ENCODE measurements around the gene SYK.

Gene SYK

GRCh38 chr9:90914196-90914595, 112.6 kb downstream of the SYK start:
- H2BK12ac ChIP-seq (ENCODE audit: low read length) = no peak overlapping the region
- no peaks in the 10 kb centered on the region for H3K9me3 ChIP-seq (ENCODE audit: insufficient read depth, low read depth, low read length)
- no peaks in the 10 kb centered on the region for H3K27me3 ChIP-seq (ENCODE audit: insufficient read depth, low read length)
- H2AK5ac ChIP-seq (ENCODE audit: low read length) = no peak overlapping the region
- no peaks in the 10 kb centered on the region for H3K36me3 ChIP-seq (ENCODE audit: control insufficient read depth in 1 of 2, insufficient read depth in 2 of 2, low read length in 2 of 2)
- DNase-seq = no peak
- H2AFZ ChIP-seq (ENCODE audit: insufficient read depth, low read length, poor library complexity) = no peak overlapping the region
- H2BK5ac ChIP-seq (ENCODE audit: low read depth, low read length, poor library complexity) = no peak overlapping the region
- no peak overlapping the region for H2BK120ac ChIP-seq (ENCODE audit: insufficient read depth, low read length, poor library complexity)
- no peak overlapping the region for H3K27ac ChIP-seq (ENCODE audit: low read depth, low read length)
- no peak overlapping the region for H4K91ac ChIP-seq (ENCODE audit: low read depth, low read length)
- H4K12ac ChIP-seq (ENCODE audit: low read depth, low read length) = no peak overlapping the region
- H4K8ac ChIP-seq (ENCODE audit: low read depth, low read length) = no peak overlapping the region
- H3K79me2 ChIP-seq (ENCODE audit: control insufficient read depth, insufficient read depth, low read length, poor library complexity) = no peaks in the 10 kb centered on the region
- no peak overlapping the region for H3K14ac ChIP-seq (ENCODE audit: low read length)
- H3K4me3 ChIP-seq (ENCODE audit: low read depth, low read length) = no peak overlapping the region
- H3K4ac ChIP-seq (ENCODE audit: low read depth, low read length) = no peak overlapping the region
- H3K9ac ChIP-seq (ENCODE audit: low read length) = no peak overlapping the region
- H3K4me2 ChIP-seq (ENCODE audit: low read length) = no peak overlapping the region
- H3K79me1 ChIP-seq (ENCODE audit: low read length) = no peaks in the 10 kb centered on the region
- no CpG with 5 or more reads among the region's 14 CpGs for WGBS (ENCODE audit: extremely low coverage, insufficient coverage, insufficient read length)
- no peak overlapping the region for H3K18ac ChIP-seq (ENCODE audit: low read length)
- no peaks in the 10 kb centered on the region for H3K4me1 ChIP-seq (ENCODE audit: control insufficient read depth in 1 of 2, insufficient read depth in 2 of 2, low read length in 2 of 2)
- H3K23ac ChIP-seq (ENCODE audit: low read length) = no peak overlapping the region

- H2AK5ac ChIP-seq (ENCODE audit: low read length) = no peak overlapping the region
- H2BK5ac ChIP-seq (ENCODE audit: low read depth, low read length, poor library complexity) = no peak overlapping the region
- H4K8ac ChIP-seq (ENCODE audit: low read depth, low read length) = no peak overlapping the region
- DNase-seq = peak; percentile 76 to 89
- H2BK120ac ChIP-seq (ENCODE audit: insufficient read depth, low read length, poor library complexity) = no peak overlapping the region
- no peak overlapping the region for H3K14ac ChIP-seq (ENCODE audit: low read length)
- no peak overlapping the region for H3K23ac ChIP-seq (ENCODE audit: low read length)
- no peaks in the 10 kb centered on the region for H3K4me1 ChIP-seq (ENCODE audit: control insufficient read depth in 1 of 2, insufficient read depth in 2 of 2, low read length in 2 of 2)
- H3K4ac ChIP-seq (ENCODE audit: low read depth, low read length) = no peak overlapping the region
- no peak overlapping the region for H3K18ac ChIP-seq (ENCODE audit: low read length)
- H3K79me2 ChIP-seq (ENCODE audit: control insufficient read depth, insufficient read depth, low read length, poor library complexity) = no peaks in the 10 kb centered on the region
- no peak overlapping the region for H4K12ac ChIP-seq (ENCODE audit: low read depth, low read length)
- H3K4me2 ChIP-seq (ENCODE audit: low read length) = no peak overlapping the region
- WGBS (ENCODE audit: extremely low coverage, insufficient coverage, insufficient read length) = no CpG with 5 or more reads among the region's 7 CpGs
- no peak overlapping the region for H4K91ac ChIP-seq (ENCODE audit: low read depth, low read length)
- no peak overlapping the region for H2BK12ac ChIP-seq (ENCODE audit: low read length)
- H3K27me3 ChIP-seq (ENCODE audit: insufficient read depth, low read length) = no peaks in the 10 kb centered on the region
- H3K36me3 ChIP-seq (ENCODE audit: control insufficient read depth in 1 of 2, insufficient read depth in 2 of 2, low read length in 2 of 2) = no peaks in the 10 kb centered on the region
- no peaks in the 10 kb centered on the region for H3K9me3 ChIP-seq (ENCODE audit: insufficient read depth, low read depth, low read length)
- H3K79me1 ChIP-seq (ENCODE audit: low read length) = no peaks in the 10 kb centered on the region
- H2AFZ ChIP-seq (ENCODE audit: insufficient read depth, low read length, poor library complexity) = no peak overlapping the region
- no peak overlapping the region for H3K4me3 ChIP-seq (ENCODE audit: low read depth, low read length)
- no peak overlapping the region for H3K27ac ChIP-seq (ENCODE audit: low read depth, low read length)
- H3K9ac ChIP-seq (ENCODE audit: low read length) = no peak overlapping the region
Measured at GRCh38 chr9:90914868-90915483, 113.4 kb downstream of the SYK start.

- H2AFZ ChIP-seq (ENCODE audit: insufficient read depth, low read length, poor library complexity) = no peak overlapping the region
- no CpG with 5 or more reads among the region's 6 CpGs for WGBS (ENCODE audit: extremely low coverage, insufficient coverage, insufficient read length)
Measured at GRCh38 chr9:90915693-90916092, 114.1 kb downstream of the SYK start.

GRCh38 chr9:90916147-90916734, 114.6 kb downstream of the SYK start:
- WGBS (ENCODE audit: extremely low coverage, insufficient coverage, insufficient read length) = no CpG with 5 or more reads among the region's 11 CpGs
- Histone ChIP-seq H3K4ac (ENCODE audit: low read depth, low read length) (no peak overlapping the region), H3K18ac (ENCODE audit: low read length) (no peak overlapping the region)

More at GRCh38 chr9:90915693-90916092, 114.1 kb downstream of the SYK start:
- Histone ChIP-seq H2BK12ac (ENCODE audit: low read length) (no peak overlapping the region), H3K9ac (ENCODE audit: low read length) (no peak overlapping the region), H2BK120ac (ENCODE audit: insufficient read depth, low read length, poor library complexity) (no peak overlapping the region), H3K79me1 (ENCODE audit: low read length) (no peaks in the 10 kb centered on the region), H3K27ac (ENCODE audit: low read depth, low read length) (no peak overlapping the region), H3K23ac (ENCODE audit: low read length) (no peak overlapping the region), H3K4me1 (ENCODE audit: control insufficient read depth in 1 of 2, insufficient read depth in 2 of 2, low read length in 2 of 2) (no peaks in the 10 kb centered on the region), H2BK5ac (ENCODE audit: low read depth, low read length, poor library complexity) (no peak overlapping the region), H3K36me3 (ENCODE audit: control insufficient read depth in 1 of 2, insufficient read depth in 2 of 2, low read length in 2 of 2) (no peaks in the 10 kb centered on the region), H2AK5ac (ENCODE audit: low read length) (no peak overlapping the region), H3K27me3 (ENCODE audit: insufficient read depth, low read length) (no peaks in the 10 kb centered on the region), H4K12ac (ENCODE audit: low read depth, low read length) (no peak overlapping the region), H4K8ac (ENCODE audit: low read depth, low read length) (no peak overlapping the region), H3K4me2 (ENCODE audit: low read length) (no peak overlapping the region), H3K14ac (ENCODE audit: low read length) (no peak overlapping the region), H3K18ac (ENCODE audit: low read length) (no peak overlapping the region), H3K9me3 (ENCODE audit: insufficient read depth, low read depth, low read length) (no peaks in the 10 kb centered on the region), H3K79me2 (ENCODE audit: control insufficient read depth, insufficient read depth, low read length, poor library complexity) (no peaks in the 10 kb centered on the region), H3K4me3 (ENCODE audit: low read depth, low read length) (no peak overlapping the region), H3K4ac (ENCODE audit: low read depth, low read length) (no peak overlapping the region), H4K91ac (ENCODE audit: low read depth, low read length) (no peak overlapping the region)
- DNase-seq = peak; percentile 69 to 83

More at GRCh38 chr9:90916147-90916734, 114.6 kb downstream of the SYK start:
- Histone ChIP-seq H3K4me1 (ENCODE audit: control insufficient read depth in 1 of 2, insufficient read depth in 2 of 2, low read length in 2 of 2) (no peaks in the 10 kb centered on the region), H3K23ac (ENCODE audit: low read length) (no peak overlapping the region), H4K12ac (ENCODE audit: low read depth, low read length) (no peak overlapping the region), H3K14ac (ENCODE audit: low read length) (no peak overlapping the region), H2BK5ac (ENCODE audit: low read depth, low read length, poor library complexity) (no peak overlapping the region), H2BK12ac (ENCODE audit: low read length) (no peak overlapping the region), H3K9ac (ENCODE audit: low read length) (no peak overlapping the region), H4K91ac (ENCODE audit: low read depth, low read length) (no peak overlapping the region), H3K4me3 (ENCODE audit: low read depth, low read length) (no peak overlapping the region), H3K79me1 (ENCODE audit: low read length) (no peaks in the 10 kb centered on the region), H4K8ac (ENCODE audit: low read depth, low read length) (no peak overlapping the region), H3K9me3 (ENCODE audit: insufficient read depth, low read depth, low read length) (no peaks in the 10 kb centered on the region), H3K36me3 (ENCODE audit: control insufficient read depth in 1 of 2, insufficient read depth in 2 of 2, low read length in 2 of 2) (no peaks in the 10 kb centered on the region), H3K4me2 (ENCODE audit: low read length) (no peak overlapping the region), H2AK5ac (ENCODE audit: low read length) (no peak overlapping the region), H3K27ac (ENCODE audit: low read depth, low read length) (no peak overlapping the region), H3K79me2 (ENCODE audit: control insufficient read depth, insufficient read depth, low read length, poor library complexity) (no peaks in the 10 kb centered on the region), H2BK120ac (ENCODE audit: insufficient read depth, low read length, poor library complexity) (no peak overlapping the region), H2AFZ (ENCODE audit: insufficient read depth, low read length, poor library complexity) (no peak overlapping the region), H3K27me3 (ENCODE audit: insufficient read depth, low read length) (no peaks in the 10 kb centered on the region)
- peak; percentile 26 to 59 for DNase-seq
